K562 (cell line): ENCODE measurements around the gene UBE2S.

Experiments
- ATF2 ChIP-seq: sonication (generic); formaldehyde crosslinking; IDR thresholded peaks from 2 replicates; pipeline ENCODE4 v1.8.1; 2022; ENCODE audit warnings: missing genetic modification reagents
- BMI1 ChIP-seq: fragments of 150-350 bp; IDR thresholded peaks from 2 replicates; pipeline ENCODE4 v1.6.1; 2014; ENCODE audit warnings: low read length
- C11orf30 ChIP-seq: fragments of 450-650 bp; IDR thresholded peaks from 2 replicates; pipeline ENCODE4 v1.6.1; 2016; ENCODE audit warnings: low read depth, mild to moderate bottlenecking
- CBX8 ChIP-seq: fragments of 200-600 bp; sonication (generic); IDR thresholded peaks from 2 replicates; pipeline ENCODE4 v1.6.1; 2012; ENCODE audit warnings: borderline replicate concordance, mixed run types, low read depth, mild to moderate bottlenecking, moderate library complexity, mixed read lengths, low read length, control low read depth, inconsistent platforms; ENCODE audit not compliant: poor library complexity, severe bottlenecking; ENCODE audit errors: extremely low read depth
- CTCF ChIP-seq, 3 experiments: IDR thresholded peaks in 2 of 3; conservative IDR thresholded peaks in 1 of 3; 2 replicates each; pipeline ENCODE4 v1.5.1; 2011 to 2012; ENCODE audit warnings: low read length in 3 of 3, mild to moderate bottlenecking in 3 of 3, control low read depth in 2 of 3, improper control_type of control experiment in 1 of 3, inconsistent platforms in 1 of 3, low read depth in 1 of 3, mixed read lengths in 1 of 3, moderate library complexity in 1 of 3; ENCODE audit not compliant: insufficient read depth in 2 of 3
- E2F1 ChIP-seq: sonication (generic); formaldehyde crosslinking; IDR thresholded peaks from 2 replicates; pipeline ENCODE4 v1.8.1; 2023; ENCODE audit warnings: mild to moderate bottlenecking, missing genetic modification reagents, moderate library complexity
- EP300 ChIP-seq: IDR thresholded peaks from 2 replicates; pipeline ENCODE4 v1.6.1; 2012; ENCODE audit warnings: low read length, improper control_type of control experiment
- FOXA1 ChIP-seq: fragments of 450-650 bp; IDR thresholded peaks from 2 replicates; pipeline ENCODE4 v1.6.1; 2016; ENCODE audit warnings: mild to moderate bottlenecking, borderline replicate concordance
- FOXA3 ChIP-seq, 2 experiments: fragments of 450-650 bp in 1 of 2; sonication (generic) in 1 of 2; formaldehyde crosslinking; IDR thresholded peaks in 1 of 2; conservative IDR thresholded peaks in 1 of 2; 2 replicates each; pipeline versions ENCODE4 v1.4.0 to v1.8.0; 2020 to 2022; ENCODE audit warnings: mild to moderate bottlenecking in 2 of 2, missing genetic modification reagents in 1 of 2
- POLR2A ChIP-seq: fragments of 450-650 bp; conservative IDR thresholded peaks from 2 replicates; pipeline ENCODE4 v1.6.1; 2016
- RBM17 ChIP-seq: fragments of 200-400 bp; formaldehyde crosslinking; IDR thresholded peaks from 2 replicates; pipeline ENCODE4 v1.6.1; 2017; ENCODE audit warnings: low read depth, mild to moderate bottlenecking, low read length, borderline replicate concordance
- SP1 ChIP-seq: sonication (generic); formaldehyde crosslinking; IDR thresholded peaks from 2 replicates; pipeline ENCODE4 v1.8.1; 2022; ENCODE audit warnings: mild to moderate bottlenecking, missing genetic modification reagents
- U2AF1 ChIP-seq: fragments of 200-400 bp; formaldehyde crosslinking; optimal IDR thresholded peaks from 2 replicates; pipeline ENCODE3; 2017; ENCODE audit warnings: mild to moderate bottlenecking, low read depth, low read length, moderate library complexity
- ZNF184 ChIP-seq: sonication (generic); formaldehyde crosslinking; IDR thresholded peaks from 2 replicates; pipeline ENCODE4 v1.5.0; 2020; ENCODE audit warnings: missing genetic modification reagents

- TF ChIP-seq CTCF (IDR thresholded peaks at IDR 0.05 in 2 of 3, conservative IDR thresholded peaks at IDR 0.05 in 1 of 3; ENCODE audit: insufficient read depth in 2 of 3, low read depth in 1 of 3, low read length in 3 of 3) (no peak), ATF2 (CRISPR knock-in tag) (0 out of 2 replicates have a peak, but pooled peaks have one; percentile 51), FOXA3 (CRISPR knock-in tag; conservative IDR thresholded peaks at IDR 0.05 in 1 of 2, IDR thresholded peaks at IDR 0.05 in 1 of 2) (no peak; a peak in 1 of 4 replicates), FOXA1 (no peak), EP300 (peak; percentile 30), CBX8 (no peak), ZNF184 (CRISPR knock-in tag) (no peak), RBM17 (no peak), C11orf30 (peak; percentile 18; the same call in 1 of the 2 replicates), SP1 (CRISPR knock-in tag) (peak; percentile 93), POLR2A (peak; percentile 59; the same call in 1 of the 2 replicates), U2AF1 (no peak), E2F1 (CRISPR knock-in tag) (peak; percentile 99), BMI1 (no peak)
Measured at GRCh38 chr19:55407800-55408532, 378 bp upstream of the UBE2S start.
